ENCODE data around the gene ARHGEF39. TPM values are rescaled to one million over a fixed set of nuclear protein-coding genes. Genes with fewer than 3 reads are reported as not detected.
A peak's percentile ranks its signal among the peaks of the same experiment; 100 is the strongest.

The ARHGEF39 gene
- total and polyA plus RNA-seq, 9 of the 15 experiments (the other 6 are each of a cell fraction or from before 2014, with no cell fraction given) = 2.8 to 21.7 (median 12.9) TPM

- TF ChIP-seq CEBPG (CRISPR knock-in tag; IDR thresholded peaks at IDR 0.05) (no peak), CEBPG (tag; conservative IDR thresholded peaks at IDR 0.05 in 1 of 2, IDR thresholded peaks at IDR 0.05 in 1 of 2) (peak in 1 of 2 experiments; percentile 64; a peak in 1 of 4 replicates), C11orf30 (IDR thresholded peaks at IDR 0.05; ENCODE audit: low read depth) (peak; percentile 82), MAFF (IDR thresholded peaks at IDR 0.05; ENCODE audit: low read length) (peak; percentile 52; the same call in 1 of the 2 replicates), MAFK (IDR thresholded peaks at IDR 0.05; ENCODE audit: low read length) (peak; percentile 55; the same call in 1 of the 2 replicates), TARDBP (IDR thresholded peaks at IDR 0.05) (no peak), CTBP1 (IDR thresholded peaks at IDR 0.05; ENCODE audit: borderline replicate concordance) (no peak), TEAD2 (tag; IDR thresholded peaks at IDR 0.05) (no peak), MAFG (tag; conservative IDR thresholded peaks at IDR 0.05) (peak; percentile 47), ZNF507 (tag; conservative IDR thresholded peaks at IDR 0.05) (no peak), ZNF224 (CRISPR knock-in tag; IDR thresholded peaks at IDR 0.05) (no peak), TGIF2 (CRISPR knock-in tag; IDR thresholded peaks at IDR 0.05) (no peak), ZNF146 (CRISPR knock-in tag; IDR thresholded peaks at IDR 0.05; ENCODE audit: unreplicated experiment) (no peak), STAG1 (CRISPR knock-in tag; IDR thresholded peaks at IDR 0.05; ENCODE audit: borderline replicate concordance) (no peak), ZBTB7A (IDR thresholded peaks at IDR 0.05; ENCODE audit: borderline replicate concordance, control insufficient read depth, low read depth, low read length) (no peak), SETDB1 (IDR thresholded peaks at IDR 0.05; ENCODE audit: low read length) (no peak), MECOM (CRISPR knock-in tag; IDR thresholded peaks at IDR 0.05) (no peak), RBM34 (IDR thresholded peaks at IDR 0.05; ENCODE audit: borderline replicate concordance, insufficient read depth, low read length) (no peak), ZNF316 (IDR thresholded peaks at IDR 0.05) (peak; percentile 88)
These were observed 12.8 kb downstream of the ARHGEF39 start (continued) for GRCh38 chr9:35651956-35652828.
